Measurements from ENCODE around the gene XYLT1.
"Not testable (repeated sequence)": the region's sequence is repeated elsewhere in the genome, so short reads cannot be mapped to it uniquely, and the experiment has no call there.

The XYLT1 gene

DNA sequence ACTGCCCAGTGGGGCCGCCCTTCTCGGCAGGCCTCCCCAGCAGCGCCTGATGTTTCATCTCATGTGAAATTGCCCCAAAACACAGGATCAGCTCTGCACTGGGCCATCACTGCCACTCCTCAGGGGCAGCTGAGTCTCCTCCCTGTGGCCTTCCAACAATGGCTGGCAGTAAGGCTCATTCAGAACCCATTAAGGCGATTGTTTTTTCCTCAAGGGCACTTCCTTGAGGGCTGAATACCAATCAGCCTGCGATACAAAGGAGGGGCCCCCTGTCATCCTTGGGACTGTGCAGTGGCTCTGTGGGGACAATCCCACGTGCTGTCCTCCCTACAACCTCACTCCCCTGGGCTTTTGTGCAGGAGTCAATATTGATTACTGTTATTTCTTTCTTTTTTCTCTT lies 47.5 kb downstream of the XYLT1 start:
- DNase-seq: no peak

DNA sequence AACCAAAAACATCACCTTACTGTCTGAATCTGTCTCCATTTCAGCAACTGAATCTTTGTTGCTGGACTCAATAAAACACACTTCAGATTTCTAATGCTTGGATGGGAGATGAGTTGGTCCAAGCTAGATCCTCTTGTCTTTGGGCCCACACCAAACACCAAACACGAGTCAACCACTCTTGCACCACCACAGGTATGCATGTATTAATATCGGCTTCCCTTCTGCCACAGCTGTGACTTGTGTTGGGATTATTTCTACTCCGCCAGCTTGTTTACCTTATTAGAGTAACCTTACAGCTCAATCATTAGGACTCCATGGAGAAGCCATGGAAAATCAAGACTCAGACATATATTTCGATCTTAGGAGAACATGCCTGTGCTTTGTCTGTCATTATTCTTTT lies 49.9 kb downstream of the XYLT1 start:
- DNase-seq: no peak

DNA sequence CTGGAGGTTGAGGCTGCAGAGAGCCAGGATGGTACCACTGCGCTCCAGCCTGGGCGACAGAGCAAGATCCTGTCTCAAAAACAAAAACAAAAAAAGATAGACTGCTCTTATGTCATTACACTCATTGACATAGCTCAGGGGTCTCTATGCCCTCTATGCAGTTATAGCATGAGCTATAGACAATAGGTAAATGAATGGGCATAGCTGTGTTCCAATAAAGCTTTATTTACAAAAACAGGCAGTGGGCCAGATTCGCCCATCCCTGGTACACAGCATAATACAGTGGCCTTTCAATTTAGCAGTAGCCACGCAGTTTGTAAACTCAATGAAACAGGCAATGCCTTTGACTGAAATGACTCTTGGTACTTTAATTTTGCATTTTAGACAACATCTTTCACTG lies 51.5 kb downstream of the XYLT1 start:
- no peak for DNase-seq

DNA sequence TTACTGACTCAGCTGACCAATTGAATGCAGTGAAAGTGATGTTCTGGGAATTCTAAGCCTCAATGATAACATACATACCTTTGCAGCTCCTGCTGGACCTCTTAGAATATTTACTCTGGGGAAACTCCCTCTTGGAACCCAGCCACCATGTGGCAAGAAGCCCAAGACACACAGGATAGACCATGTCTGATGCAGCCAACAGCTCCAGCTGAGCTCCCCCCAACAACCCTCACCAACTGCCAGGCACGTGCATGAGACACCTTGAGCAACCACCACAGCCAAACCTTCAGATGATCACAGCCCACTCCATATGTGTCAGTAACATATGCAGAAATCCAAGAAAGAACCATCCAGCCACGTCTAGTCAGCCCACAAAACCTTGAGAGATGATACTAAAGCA lies 53.0 kb downstream of the XYLT1 start:
- DNase-seq: no peak

DNA sequence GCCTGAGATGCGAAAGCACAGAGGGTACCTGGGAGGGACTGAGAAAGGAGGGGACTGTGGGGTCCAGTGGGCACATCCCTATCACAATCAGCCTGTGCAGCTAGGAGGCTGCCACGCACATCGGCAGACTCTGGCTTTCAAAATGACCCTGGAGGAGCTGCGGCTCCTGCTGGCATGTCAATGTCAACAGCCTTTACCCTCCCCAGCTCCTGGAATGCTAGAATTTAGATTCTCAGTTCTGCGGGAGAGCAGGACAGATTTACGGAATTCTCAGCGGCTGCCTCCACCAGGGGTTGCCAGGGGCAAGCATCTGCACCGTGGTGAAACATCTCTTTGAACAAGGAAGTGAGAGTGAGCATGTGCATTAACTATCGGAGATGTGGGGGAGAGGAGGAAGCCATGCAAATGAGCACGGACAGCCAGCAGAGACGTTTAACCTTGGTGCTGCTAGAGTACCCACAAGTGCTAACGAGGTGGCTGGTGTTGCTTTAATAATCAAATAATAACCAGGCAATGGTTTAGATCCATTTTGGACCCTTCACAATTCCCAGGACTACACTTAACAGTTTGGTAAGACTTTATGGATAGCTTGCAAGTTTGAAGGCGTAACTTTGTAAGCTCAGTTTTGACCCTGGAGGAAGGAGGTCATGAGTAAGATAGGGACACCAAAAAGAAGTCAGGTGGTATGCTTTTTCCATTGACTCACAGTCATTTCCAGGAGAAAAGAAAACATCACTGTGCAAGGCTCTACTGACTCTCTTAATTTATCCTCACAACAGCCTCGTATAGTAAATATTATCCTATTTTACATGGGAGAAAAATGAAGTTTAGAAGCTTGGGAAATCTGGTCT lies 54.1 kb downstream of the XYLT1 start:
- no peak for DNase-seq

DNA sequence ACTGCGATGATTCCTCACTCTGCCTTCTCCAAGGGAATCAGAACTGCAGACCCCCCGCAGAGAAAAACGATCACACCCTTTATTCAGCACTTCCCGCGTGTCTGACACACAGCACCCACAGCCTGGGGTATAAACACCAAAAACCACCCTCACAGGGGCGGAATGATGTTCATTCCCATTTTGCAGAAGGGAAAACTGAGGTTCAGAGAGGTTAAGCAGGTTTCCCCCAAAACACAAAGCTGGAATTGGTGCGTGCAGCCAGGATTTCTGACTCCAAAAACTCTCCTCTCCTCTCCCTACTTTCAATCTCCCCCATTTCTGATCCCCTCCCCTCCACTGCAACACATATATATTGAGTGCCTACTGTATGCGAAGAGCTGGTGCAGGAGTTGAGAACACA lies 55.8 kb downstream of the XYLT1 start:
- no peak for DNase-seq

DNA sequence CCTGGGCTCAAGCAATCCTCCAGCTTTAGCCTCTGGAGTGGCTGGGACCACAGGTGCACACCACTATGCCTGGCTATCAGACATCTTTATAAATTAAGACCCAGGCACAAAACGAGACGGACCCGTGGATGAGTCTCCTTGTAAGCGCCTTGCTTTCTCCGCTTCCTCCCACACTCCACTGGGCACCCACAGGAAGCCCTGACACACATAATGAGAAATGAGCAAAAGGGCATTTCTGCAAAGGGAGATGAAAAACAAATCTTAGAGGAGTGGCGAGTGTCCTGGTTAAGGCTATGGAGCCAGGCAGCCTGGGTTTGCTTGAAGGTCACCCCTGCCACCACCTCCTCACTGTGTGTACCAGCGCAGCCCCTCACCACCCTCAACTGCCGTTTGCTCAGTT lies 56.3 kb downstream of the XYLT1 start:
- DNase-seq: no peak

DNA sequence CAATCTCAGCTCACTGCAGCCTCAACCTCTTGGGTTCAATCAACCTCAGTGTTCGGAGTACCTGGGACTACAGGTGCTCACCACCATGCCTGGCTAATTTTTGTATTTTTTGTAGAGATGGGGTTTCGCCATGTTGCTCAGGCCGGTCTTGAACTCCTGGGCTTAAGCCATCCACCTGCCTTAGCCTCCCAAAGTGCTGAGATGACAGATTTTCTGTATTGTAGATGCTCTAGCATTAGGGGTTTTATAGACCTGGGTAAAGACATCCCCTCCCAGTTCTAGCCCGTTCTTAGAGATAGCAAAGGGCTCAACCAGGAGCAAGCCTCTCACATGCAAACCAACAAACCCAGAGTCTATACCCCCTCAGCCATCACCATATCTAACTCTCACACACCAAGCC lies 57.3 kb downstream of the XYLT1 start:
- DNase-seq: no peak

DNA sequence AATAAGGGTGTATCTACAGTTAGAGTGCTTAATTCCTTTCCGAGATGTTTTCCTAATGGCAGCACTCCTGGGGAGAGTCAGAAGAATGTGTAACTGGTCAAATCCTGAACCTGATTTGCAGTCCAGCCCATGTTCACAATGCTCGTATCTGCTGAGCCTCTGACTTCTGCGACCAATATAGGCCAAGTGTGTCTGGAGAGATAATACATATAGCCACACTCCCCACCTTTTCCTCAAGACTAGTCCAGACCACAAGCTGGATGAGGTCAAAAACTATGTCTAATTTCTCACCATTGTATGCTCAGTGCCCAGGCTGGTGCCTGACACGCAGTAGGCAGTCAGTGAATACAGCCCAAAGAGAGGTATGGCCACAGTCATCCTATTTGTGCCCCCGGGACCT lies 58.0 kb downstream of the XYLT1 start:
- DNase-seq: no peak

DNA sequence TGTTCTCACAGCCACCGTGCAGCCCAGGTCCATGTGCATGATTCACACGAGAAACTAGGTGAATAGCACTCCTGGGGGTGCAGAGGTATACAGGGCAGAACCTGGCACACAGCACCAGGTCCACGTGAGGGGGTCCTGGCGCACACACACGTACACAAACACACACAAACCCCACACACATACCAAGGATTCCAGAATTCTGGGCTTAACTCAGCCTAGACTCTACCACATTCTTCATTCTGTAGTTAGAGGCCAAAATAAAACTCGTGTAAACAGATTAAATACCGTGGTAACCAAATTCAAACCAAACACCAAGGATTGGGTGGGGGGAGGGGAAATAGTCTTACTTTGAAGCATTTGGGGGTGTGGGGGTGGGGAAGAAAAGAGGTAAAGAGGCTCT lies 58.5 kb downstream of the XYLT1 start:
- DNase-seq: no peak

DNA sequence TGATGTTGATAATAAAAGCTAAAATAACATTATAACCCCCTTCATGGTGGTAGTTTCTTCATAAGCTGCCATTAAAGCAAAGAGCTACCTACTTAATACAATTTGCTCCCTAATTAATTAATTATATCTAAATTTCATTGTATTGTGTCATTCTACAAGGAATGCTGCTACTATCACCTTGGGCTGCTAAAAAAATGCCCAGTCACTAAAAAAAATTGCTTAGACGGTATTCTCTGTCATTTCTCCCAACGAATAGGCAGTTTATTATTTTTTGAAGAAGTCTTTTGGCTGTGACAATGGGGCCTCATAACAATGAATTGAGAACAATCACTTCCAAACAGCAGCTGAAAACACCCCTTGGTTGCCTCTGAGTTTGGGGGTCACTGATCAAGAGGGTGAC lies 59.5 kb downstream of the XYLT1 start:
- DNase-seq: no peak

DNA sequence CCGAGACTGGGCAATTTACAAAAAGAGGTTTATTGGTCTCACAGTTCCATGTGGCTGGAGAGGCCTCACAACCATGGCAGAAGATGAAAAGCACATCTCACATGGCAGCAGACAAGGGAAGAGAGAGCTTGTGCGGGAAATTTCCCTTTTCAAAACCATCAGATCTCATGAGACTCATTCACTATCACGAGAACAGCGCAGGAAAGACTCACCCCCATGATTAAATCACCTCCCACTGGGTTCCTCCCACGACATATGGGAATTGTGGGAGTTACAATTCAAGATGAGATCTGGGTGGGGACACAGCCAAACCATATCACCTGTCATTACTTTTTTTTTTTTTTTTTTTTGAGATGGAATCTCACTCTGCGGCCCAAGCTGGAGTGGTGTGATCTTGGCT lies 60.4 kb downstream of the XYLT1 start:
- DNase-seq: not testable (repeated sequence)

DNA sequence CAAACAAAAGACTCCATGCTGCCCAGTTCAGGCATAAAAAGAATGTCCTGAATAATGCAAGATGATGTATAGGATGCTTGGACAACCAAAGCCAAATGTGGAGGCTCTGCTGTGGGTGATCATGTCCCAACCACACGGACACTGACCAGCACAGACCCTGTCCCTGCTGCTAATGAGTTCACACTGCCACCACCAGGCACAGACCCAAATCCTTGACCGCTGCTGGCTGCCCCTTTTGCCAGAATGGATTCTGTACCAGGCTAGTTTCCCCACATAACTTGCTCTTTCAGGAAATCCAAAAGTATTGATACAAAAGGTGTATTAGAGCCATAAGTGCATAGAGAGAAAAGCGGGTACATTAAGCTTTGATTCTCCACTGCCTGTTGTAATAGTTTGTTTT lies 60.9 kb downstream of the XYLT1 start:
- DNase-seq: no peak

DNA sequence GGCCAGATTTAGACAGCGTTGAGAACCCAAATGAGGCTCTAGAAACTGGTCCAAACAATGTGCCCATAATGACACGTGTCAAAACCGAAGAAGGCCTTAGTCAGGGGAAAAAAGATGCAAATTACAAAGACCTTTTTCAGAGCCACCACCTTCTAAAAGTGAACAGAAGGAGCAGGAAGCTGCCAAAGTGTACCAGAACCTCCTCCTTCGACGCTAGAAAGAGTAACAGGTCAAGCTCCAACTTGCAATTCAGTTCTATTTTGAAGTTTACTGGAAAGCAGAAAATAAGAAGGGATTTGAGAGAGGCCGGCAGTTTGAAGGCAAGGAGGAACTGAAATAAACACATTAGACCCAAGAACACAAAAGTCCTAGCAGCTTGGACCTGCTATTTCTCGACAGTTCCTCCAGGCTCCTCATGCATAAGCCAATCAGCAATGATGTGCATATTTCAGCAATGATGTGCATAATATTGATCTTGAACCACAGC lies 61.8 kb downstream of the XYLT1 start:
- no peak for DNase-seq

DNA sequence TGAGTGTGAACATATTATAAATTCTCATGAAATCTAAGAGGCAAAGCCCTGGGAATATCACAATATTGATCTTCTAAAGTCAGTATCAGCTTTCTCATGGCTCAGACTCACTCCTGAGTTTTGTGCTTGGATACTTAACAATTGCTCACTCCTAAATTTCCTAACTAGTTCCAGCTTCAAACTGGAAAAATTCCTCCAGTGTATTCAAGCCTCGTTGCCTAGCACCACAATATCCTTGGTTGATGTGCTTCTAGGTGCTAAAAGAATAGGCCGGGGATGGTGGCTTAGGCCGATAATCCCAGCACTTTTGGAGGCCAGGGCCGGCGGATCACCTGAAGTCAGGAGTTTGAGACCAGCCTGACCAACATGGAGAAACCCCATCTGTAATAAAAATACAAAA lies 62.5 kb downstream of the XYLT1 start:
- DNase-seq: no peak

DNA sequence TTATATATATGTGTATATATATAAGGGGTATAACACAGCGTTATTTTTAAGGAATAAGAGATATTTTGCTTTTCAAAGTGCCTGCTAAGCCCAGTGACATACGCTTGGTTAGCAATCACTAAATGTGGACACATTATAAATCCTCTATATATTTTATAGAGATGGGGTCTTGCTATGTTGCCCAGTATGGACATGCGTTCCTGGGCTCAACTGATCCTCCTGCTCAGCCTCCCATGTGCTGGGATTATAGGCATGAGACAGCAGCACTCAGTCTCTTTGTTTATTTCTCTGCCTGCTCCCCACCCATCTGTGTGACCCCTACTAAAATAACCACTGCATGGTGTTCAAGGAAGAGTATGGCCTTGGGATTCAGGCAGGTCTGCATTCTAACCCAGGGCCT lies 63.4 kb downstream of the XYLT1 start:
- no peak for DNase-seq

DNA sequence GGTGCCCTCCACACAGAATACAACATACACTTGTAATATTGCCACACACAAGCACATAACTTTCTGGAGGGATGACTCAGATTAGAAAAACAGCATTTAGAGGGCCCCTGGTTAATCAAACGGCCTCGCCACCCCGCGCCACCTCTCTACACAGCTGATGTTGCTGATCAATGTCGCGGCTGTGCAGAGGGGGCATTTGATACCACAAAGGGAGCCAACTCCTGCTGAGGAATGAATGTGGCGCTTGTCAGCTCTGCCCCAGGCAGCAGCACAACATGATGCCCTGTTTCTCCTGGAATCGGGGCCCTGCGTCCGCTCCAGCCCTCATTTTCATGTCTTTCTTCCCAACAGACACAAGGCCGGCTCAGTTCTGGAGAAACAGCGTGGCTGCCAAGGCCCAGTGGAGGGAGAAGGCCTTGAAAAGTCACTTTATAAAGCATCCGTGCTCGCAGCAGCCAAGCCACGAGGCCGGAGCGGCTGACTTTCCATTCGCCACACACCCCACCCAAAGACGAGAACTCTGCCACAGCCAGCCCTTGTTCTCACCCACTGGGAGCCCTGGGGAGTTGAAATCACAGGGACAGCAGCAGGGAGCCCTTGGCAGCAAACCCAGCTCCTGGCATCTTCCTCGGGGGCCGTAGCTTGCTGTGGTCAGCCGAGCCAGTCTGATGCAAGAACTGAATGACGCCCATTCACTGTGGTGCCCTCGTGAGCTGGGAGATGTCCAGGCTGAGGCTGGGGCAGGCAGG lies 65.6 kb downstream of the XYLT1 start:
- no peak for DNase-seq

DNA sequence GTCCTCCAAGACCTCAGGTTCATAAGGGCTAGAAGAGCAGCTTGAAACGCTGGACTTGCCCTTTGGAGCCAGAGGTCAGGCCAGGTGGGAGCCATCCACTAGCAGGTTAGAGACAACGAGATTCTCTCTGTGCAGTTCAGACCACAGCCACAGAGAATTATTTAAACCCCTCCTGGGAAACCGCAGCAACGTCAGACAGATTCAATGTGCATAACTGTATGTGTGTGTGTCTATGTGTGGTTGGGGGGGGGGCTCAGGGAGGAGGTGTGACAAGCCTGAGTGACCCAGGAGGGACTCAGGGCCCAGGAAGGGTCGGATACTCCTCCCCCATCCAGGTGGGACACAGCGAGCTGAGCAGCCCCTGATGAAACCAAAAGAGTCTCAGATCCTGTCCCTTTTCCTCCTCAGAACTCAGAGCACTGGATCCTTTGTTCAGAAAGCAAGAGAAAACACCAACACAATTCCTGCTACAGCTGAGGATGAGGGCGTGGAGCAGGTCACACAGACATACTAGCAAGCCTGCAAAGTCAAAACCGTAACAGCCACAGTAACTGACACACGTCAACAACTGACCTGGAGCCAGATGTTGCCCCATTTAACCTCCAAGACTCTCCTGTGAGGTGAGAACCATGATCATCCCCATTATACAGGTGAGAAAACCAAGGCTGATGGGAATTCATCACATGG lies 66.8 kb downstream of the XYLT1 start:
- DNase-seq: no peak

DNA sequence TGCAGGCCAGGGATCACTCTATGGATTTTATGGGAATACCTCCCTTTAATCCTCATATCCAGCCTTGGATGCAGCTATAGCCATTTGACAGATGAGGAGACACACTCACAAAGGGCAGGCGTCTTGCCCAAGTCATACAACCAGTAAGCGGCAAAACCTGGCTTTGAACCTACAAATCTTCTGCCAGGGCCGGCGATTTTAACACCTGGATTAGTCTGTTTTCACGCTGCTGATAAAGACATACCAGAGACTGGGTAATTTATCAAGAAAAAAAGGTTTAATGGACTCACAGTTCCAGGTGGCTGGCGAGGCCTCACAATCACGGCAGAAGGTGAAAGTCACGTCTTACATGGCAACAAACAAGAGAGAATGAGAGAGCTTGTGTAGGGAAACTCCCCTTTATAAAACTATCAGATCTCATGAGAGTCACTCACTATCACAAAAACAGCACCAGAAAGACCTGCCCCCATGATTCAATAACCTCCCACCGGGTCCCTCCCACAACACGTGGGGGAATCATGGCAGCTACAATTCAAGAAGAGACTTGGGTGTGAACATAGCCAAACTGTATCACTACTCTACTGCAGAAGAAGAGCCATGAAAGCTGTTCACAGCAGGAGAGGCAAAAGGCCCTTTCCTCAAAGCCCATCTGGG lies 67.5 kb downstream of the XYLT1 start:
- no peak for DNase-seq

DNA sequence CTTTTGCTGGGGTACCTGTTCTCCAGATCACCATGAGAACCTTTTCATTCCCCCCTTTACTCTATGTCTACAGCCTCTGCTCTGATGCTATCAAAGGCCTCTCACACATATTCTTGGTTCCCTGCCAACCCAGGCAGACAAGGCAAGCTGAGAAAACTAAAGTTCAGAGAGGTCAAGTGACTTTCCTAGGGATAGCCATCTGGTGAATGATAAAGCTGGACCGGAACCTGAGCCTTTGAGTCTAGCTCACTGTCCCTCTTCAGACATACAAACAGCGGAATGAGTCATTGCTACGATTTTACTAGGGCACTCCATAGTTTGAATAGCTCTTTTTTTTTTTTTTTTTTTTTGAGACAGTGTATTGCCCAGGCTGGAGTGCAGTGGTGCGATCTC lies 73.3 kb downstream of the XYLT1 start:
- peak; percentile 12 for DNase-seq

DNA sequence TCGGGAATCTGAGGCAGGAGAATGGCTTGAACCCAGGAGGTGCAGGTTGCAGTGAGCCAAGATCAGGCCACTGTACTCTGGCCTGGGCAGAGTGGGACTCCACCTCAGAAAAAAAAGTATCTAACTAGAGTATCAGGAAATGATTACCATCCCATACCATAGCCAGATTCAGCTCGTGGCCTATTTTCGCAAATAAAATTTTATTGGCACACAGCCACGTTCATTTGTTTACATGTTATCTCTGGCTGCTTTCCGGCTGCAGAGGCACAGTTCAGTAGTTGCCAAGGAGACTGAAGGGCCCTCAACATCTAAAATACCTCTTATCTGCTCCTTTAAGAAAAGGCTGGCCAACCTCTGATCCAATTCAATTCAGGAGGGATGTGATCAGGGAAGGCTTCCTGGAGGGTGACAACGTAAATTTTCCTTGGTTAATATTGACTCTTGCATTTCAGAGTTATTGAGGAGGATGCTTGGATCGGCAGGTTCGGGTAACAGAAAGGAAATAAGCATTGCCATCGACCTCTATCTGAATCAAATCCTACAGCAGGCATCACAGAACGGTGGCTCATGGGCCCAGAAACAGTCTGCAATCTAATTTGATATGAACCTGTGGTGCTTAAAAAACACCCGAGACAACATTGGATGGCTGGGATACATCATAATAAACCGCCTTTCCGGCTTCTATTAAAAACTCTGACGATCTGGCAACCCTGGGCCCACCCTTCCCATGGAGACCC lies 73.8 kb downstream of the XYLT1 start:
- peak; percentile 86 for DNase-seq

DNA sequence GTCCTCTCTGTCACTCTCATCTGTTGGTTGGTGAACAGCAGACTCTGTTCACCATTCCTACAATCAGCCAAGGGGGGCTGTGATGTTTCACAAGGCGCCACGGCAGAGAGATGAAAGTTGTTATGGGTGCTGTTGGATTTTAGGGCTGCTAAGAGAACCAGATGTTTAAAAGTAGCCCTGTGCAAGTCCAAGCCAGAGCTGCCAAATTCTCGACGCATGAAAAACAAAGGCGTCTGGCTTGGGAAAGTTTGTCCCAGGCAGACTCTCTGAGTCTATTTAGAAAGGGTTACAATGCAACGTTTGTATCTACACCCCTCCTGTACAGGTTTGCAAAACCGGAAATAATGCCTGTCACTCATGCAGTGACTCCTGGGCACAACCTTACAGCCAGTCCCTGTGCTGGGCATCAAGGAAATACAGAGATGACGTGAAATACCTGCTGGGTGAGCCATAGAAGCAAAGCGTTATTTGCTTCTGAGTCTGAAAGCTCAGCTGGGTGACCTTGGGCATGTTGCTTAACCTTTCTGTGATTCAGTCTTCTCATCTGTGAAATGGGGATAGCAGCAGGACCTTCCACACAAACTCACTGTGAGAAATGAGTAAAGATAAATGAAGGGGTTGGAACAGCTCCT lies 74.8 kb downstream of the XYLT1 start:
- no peak for DNase-seq
